ENCODE measurements around the gene KMO. TPM values are rescaled to one million over a fixed set of nuclear protein-coding genes. Genes with fewer than 3 reads are reported as not detected.

KMO gene
- total and polyA plus RNA-seq, 2 of the 13 experiments (the other 11 are each of a cell fraction or from before 2014, with no cell fraction given) = 0.01 TPM; not detected in 1

DNA sequence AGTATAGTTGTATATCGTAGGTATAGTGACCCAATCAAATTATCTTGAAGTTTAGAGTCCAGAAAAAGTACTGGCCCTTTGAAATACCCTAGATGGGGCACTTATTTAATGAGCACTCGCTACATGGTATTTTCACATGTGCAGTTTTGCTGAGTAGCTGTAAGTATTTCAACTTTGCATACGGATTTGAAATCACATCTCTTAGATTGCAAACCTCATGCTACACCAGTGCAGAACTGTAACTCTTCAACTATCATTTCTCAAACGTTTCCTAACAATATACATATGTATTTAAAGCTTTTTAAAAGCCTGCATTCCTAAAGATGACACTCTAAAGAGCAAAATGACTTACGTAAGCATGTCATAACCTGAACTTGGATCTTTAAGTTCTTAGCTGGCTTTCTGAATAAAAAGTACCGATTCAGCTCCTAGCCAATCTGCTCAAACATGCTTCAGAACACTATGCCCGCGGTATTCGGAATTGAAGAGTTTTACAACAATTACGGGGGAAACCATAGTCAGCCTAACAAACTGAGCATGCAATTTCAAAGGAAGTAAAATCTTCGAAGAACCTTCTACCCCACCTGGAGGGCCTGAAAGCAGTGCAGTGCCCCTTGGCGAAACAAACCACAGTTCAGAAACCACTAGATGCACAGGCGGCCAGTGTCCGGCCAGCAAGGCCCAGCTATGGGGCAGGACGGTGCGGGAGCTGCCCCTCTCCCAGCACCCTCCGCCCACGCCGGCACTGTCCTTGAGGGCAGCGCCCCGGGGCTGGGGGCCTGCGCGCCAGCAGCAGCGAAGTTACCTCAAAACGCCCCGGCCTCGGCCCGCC lies 13.5 kb upstream of the KMO start (continued):
- TF ChIP-seq, protein P1, sequence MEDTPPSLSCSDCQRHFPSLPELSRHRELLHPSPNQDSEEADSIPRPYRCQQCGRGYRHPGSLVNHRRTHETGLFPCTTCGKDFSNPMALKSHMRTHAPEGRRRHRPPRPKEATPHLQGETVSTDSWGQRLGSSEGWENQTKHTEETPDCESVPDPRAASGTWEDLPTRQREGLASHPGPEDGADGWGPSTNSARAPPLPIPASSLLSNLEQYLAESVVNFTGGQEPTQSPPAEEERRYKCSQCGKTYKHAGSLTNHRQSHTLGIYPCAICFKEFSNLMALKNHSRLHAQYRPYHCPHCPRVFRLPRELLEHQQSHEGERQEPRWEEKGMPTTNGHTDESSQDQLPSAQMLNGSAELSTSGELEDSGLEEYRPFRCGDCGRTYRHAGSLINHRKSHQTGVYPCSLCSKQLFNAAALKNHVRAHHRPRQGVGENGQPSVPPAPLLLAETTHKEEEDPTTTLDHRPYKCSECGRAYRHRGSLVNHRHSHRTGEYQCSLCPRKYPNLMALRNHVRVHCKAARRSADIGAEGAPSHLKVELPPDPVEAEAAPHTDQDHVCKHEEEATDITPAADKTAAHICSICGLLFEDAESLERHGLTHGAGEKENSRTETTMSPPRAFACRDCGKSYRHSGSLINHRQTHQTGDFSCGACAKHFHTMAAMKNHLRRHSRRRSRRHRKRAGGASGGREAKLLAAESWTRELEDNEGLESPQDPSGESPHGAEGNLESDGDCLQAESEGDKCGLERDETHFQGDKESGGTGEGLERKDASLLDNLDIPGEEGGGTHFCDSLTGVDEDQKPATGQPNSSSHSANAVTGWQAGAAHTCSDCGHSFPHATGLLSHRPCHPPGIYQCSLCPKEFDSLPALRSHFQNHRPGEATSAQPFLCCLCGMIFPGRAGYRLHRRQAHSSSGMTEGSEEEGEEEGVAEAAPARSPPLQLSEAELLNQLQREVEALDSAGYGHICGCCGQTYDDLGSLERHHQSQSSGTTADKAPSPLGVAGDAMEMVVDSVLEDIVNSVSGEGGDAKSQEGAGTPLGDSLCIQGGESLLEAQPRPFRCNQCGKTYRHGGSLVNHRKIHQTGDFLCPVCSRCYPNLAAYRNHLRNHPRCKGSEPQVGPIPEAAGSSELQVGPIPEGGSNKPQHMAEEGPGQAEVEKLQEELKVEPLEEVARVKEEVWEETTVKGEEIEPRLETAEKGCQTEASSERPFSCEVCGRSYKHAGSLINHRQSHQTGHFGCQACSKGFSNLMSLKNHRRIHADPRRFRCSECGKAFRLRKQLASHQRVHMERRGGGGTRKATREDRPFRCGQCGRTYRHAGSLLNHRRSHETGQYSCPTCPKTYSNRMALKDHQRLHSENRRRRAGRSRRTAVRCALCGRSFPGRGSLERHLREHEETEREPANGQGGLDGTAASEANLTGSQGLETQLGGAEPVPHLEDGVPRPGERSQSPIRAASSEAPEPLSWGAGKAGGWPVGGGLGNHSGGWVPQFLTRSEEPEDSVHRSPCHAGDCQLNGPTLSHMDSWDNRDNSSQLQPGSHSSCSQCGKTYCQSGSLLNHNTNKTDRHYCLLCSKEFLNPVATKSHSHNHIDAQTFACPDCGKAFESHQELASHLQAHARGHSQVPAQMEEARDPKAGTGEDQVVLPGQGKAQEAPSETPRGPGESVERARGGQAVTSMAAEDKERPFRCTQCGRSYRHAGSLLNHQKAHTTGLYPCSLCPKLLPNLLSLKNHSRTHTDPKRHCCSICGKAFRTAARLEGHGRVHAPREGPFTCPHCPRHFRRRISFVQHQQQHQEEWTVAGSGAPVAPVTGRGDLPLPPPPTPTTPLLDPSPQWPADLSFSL (CRISPR knock-in tag; IDR thresholded peaks at IDR 0.05) = 0 out of 2 replicates have a peak, but pooled peaks have one; percentile 21
- TF ChIP-seq, protein P2, sequence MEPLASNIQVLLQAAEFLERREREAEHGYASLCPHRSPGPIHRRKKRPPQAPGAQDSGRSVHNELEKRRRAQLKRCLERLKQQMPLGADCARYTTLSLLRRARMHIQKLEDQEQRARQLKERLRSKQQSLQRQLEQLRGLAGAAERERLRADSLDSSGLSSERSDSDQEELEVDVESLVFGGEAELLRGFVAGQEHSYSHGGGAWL (CRISPR knock-in tag; IDR thresholded peaks at IDR 0.05) = no peak
- TF ChIP-seq SIN3A (IDR thresholded peaks at IDR 0.05; ENCODE audit: borderline replicate concordance, low read depth, low read length) (no peak), TBP (CRISPR knock-in tag; IDR thresholded peaks at IDR 0.05) (no peak), CREB1 (IDR thresholded peaks at IDR 0.05) (no peak), CREB1 (CRISPR knock-in tag; IDR thresholded peaks at IDR 0.05) (no peak), ZNF781 (CRISPR knock-in tag; IDR thresholded peaks at IDR 0.05; ENCODE audit: borderline replicate concordance, not compliant biosample characterization) (no peak), HDAC2 (CRISPR knock-in tag; IDR thresholded peaks at IDR 0.05) (no peak), ISL2 (CRISPR knock-in tag; IDR thresholded peaks at IDR 0.05) (no peak), ZNF546 (CRISPR knock-in tag; conservative IDR thresholded peaks at IDR 0.05) (peak; percentile 86; the same call in 1 of the 2 replicates), HOXA5 (CRISPR knock-in tag; IDR thresholded peaks at IDR 0.05) (0 out of 2 replicates have a peak, but pooled peaks have one; percentile 15), NBN (conservative IDR thresholded peaks at IDR 0.05) (no peak), EED (CRISPR knock-in tag; IDR thresholded peaks at IDR 0.05) (0 out of 2 replicates have a peak, but pooled peaks have one; percentile 60), ZKSCAN8 (CRISPR knock-in tag; IDR thresholded peaks at IDR 0.05; ENCODE audit: borderline replicate concordance) (no peak), RARA (CRISPR knock-in tag; IDR thresholded peaks at IDR 0.05) (no peak), RBM22 (optimal IDR thresholded peaks at IDR 0.05; ENCODE audit: low read length) (no peak)
- TF ChIP-seq, protein P3, sequence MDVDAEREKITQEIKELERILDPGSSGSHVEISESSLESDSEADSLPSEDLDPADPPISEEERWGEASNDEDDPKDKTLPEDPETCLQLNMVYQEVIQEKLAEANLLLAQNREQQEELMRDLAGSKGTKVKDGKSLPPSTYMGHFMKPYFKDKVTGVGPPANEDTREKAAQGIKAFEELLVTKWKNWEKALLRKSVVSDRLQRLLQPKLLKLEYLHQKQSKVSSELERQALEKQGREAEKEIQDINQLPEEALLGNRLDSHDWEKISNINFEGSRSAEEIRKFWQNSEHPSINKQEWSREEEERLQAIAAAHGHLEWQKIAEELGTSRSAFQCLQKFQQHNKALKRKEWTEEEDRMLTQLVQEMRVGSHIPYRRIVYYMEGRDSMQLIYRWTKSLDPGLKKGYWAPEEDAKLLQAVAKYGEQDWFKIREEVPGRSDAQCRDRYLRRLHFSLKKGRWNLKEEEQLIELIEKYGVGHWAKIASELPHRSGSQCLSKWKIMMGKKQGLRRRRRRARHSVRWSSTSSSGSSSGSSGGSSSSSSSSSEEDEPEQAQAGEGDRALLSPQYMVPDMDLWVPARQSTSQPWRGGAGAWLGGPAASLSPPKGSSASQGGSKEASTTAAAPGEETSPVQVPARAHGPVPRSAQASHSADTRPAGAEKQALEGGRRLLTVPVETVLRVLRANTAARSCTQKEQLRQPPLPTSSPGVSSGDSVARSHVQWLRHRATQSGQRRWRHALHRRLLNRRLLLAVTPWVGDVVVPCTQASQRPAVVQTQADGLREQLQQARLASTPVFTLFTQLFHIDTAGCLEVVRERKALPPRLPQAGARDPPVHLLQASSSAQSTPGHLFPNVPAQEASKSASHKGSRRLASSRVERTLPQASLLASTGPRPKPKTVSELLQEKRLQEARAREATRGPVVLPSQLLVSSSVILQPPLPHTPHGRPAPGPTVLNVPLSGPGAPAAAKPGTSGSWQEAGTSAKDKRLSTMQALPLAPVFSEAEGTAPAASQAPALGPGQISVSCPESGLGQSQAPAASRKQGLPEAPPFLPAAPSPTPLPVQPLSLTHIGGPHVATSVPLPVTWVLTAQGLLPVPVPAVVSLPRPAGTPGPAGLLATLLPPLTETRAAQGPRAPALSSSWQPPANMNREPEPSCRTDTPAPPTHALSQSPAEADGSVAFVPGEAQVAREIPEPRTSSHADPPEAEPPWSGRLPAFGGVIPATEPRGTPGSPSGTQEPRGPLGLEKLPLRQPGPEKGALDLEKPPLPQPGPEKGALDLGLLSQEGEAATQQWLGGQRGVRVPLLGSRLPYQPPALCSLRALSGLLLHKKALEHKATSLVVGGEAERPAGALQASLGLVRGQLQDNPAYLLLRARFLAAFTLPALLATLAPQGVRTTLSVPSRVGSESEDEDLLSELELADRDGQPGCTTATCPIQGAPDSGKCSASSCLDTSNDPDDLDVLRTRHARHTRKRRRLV (CRISPR knock-in tag; IDR thresholded peaks at IDR 0.05) = no peak

Measured in HepG2 (cell line).